HG03442 (cell line): ENCODE results near the gene EEFSEC.

Experiments used
- ATAC-seq: cut with Tn5 transposase; IDR thresholded peaks from one replicate; pipeline ENCODE4 v1.9.1; 2021; ENCODE audit warnings: mild to moderate bottlenecking, moderate library complexity; ENCODE audit not compliant: unreplicated experiment

EEFSEC gene

GRCh38 chr3:128328546-128329458 is 175.5 kb downstream of the EEFSEC start:
- no peak for ATAC-seq

- no peak for ATAC-seq
Measured at GRCh38 chr3:128329491-128330213, 176.4 kb downstream of the EEFSEC start.

GRCh38 chr3:128330214-128330842 is 177.0 kb downstream of the EEFSEC start:
- no peak for ATAC-seq

- ATAC-seq, result no peak
Measured at GRCh38 chr3:128334086-128334645, 180.9 kb downstream of the EEFSEC start.

GRCh38 chr3:128334766-128335165 is 181.5 kb downstream of the EEFSEC start:
- ATAC-seq, result no peak

GRCh38 chr3:128335621-128336296 is 182.5 kb downstream of the EEFSEC start:
- no peak for ATAC-seq

GRCh38 chr3:128336337-128337156 is 183.3 kb downstream of the EEFSEC start:
- ATAC-seq, result no peak

- ATAC-seq, result no peak
Measured at GRCh38 chr3:128337305-128337704, 184.0 kb downstream of the EEFSEC start.

- ATAC-seq, result no peak
Measured at GRCh38 chr3:128338536-128339330, 185.5 kb downstream of the EEFSEC start.

GRCh38 chr3:128339491-128340012 is 186.3 kb downstream of the EEFSEC start:
- no peak for ATAC-seq

- no peak for ATAC-seq
Measured at GRCh38 chr3:128340198-128340903, 187.1 kb downstream of the EEFSEC start.

- no peak for ATAC-seq
Measured at GRCh38 chr3:128340904-128341555, 187.7 kb downstream of the EEFSEC start.

GRCh38 chr3:128341659-128342395 is 188.5 kb downstream of the EEFSEC start:
- ATAC-seq, result no peak

GRCh38 chr3:128342701-128343180 is 189.5 kb downstream of the EEFSEC start:
- ATAC-seq, result no peak

GRCh38 chr3:128343287-128344051 is 190.2 kb downstream of the EEFSEC start:
- ATAC-seq, result no peak
